DMS 273 treated with DMSO at 0.1 percent for 48 hours (cell line): ENCODE data around the gene RAB8A.
A peak's percentile ranks its signal among the peaks of the same experiment; 100 is the strongest.

ENCODE experiments used
- DNase-seq: peaks from one replicate; lab custom pipeline; 2025; lab: John Stamatoyannopoulos, UW

RAB8A gene

GRCh38 chr19:16111160-16111908, at the start of gene RAB8A:
TSS of gene RAB8A (plus strand) at chr19:16111889. CDS start at chr19:16111902, 13 bp downstream.
- peak; percentile 95 for DNase-seq

DNA sequence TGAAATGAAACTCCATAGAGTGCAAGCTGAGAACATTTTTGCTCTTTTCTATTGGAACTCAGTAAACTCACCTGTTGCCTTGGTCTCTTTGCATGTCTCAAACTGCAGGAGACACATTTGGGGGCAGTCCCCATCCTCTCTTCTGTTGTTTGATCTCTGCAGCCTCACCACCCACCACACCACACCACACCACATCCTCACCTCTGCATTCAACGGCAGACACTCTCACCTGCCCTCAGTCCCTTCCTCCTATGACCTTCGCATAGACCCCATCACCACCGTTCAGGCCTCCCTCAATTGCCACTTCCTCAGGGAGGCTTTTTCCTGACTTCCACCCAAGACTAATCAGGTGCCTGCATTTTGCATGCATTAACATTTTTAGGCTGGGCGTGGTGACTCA, 49.7 kb upstream of the RAB8A start:
- no peak for DNase-seq

DNA sequence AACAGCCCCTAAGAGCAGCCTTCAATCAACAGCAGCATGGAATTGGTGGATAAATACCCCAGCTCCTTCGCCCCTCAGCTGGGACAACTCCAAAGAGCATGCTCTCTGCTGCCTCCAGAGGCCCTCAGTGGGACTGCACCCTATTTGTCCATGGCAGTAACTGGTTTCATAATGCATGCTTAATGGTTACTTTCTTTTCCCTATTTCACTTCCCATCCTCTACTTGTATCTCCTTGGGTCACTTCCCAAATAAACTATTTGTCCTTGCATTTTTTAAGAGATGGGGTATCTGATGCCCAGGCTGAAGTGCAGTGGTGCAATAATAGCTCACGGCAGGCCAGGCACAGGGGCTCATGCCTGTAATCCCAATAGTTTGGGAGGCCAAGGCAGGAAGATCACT, 48.9 kb upstream of the RAB8A start:
- DNase-seq = peak; percentile 14

DNA sequence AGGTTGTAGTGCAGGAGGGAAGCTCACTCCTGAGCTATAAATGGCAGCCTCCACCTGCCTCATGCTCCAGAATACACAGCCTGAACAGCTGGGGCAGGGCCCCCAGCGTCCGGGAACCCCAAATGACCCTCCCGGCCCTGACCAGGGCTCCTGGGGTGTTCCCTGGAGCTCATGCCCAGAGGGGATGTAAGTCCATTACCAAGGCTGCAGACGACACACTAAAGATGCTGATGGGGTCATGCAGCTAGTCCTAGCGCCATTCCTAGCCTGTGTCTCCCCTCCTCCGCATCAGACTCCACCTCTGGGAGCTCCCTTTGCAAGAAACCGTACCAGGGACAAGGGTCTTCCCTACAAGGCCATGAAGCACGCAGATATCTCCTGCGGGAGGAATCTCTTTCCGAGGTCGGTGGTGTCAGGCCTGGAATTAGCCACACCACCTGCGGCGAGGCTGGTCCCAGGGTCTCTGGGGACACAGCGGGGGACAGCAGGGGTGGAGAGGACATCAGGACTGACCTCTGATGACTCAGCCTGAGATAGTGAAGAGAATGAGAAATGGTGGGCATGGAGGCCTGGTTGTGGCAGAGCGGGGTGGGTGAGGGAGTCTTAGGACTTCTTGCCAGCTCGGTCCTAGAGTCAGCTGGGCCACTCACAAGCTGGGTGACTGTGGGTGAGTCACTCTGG, 47.3 kb upstream of the RAB8A start:
- DNase-seq = no peak

DNA sequence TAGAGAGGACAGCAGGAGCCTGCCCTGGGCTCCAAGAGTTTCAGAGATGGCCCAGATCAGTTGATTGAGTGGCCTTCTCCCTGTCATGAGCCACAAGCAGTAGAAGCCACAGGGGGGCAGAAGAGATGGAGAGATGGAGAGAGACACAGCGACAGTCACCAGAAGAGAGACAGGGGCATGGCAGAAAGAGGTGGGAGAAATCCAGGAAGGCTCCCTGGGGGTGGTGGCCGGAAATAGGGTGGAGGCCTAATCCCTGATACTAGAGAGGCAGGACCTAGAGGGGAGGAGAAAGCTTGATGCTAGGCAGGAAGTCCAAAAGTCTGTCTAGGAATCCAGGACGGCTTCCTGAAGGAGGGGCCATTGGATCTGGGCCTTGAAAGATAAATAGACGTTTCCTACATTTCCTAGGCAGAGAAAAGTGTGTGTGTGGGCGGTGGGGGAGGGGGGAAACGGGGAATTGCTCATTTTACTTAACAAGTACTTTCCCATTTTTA, 45.0 kb upstream of the RAB8A start:
- DNase-seq = no peak

DNA sequence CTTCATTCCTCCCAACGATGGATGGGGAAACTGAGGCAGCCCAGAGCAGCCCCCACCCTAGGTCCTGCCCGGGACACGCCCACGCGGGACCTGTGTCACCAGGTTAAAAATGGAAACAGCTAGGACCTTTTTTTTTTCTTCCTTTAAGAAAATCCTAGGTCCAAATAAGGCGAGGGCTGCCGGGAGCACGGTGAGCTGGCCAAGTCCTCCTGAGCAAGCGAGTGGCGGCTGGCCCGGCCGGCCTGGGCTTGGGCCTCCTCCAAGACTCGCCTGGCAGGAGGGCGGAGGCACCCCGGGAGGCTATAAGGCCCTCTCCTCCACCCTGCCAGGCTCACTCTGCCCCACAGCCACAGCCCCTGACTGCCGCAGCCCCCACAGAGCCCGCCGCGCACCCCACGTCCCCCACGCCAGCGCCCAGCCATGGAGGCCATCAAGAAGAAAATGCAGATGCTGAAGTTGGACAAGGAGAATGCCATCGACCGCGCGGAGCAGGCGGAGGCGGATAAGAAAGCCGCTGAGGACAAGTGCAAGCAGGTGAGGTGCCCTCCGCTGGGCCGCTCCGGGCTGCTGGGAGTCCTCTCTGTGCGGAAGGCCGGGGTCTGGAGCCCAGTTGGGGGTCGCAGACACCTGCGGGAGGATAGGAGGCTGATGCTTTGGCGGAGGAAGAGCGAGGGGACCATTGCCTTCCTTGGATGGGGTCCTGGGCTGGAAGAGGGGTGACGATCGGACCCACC, 44.3 kb upstream of the RAB8A start:
- DNase-seq = no peak

GRCh38 chr19:16068696-16069259, 42.9 kb upstream of the RAB8A start:
- no peak for DNase-seq

DNA sequence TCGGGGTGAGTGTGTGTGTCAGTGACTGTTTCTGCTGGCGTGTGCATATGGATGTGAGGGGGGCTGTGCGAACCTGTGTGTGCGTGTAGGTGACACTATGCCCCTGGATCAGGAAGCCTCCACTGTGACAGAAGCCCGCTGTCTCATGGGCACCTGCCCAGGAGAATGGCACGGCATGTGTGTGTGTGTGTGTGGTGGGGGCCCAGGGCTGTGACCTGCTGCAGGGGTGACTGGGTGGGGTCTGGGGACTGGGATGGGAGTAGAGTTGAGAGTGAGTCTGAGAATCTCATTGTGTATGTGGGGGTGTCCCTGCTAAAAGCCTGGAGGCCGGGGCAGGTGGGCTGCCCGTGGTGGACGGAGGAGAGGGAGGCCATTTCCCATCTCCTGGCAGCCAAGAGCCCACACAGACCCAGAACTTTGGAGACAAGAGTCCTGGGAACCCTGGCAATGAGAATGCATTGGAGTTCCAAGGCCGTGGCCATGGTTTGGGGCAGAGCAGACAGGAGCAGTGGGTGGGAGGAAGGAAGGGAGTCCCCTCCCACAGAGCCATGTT, 41.8 kb upstream of the RAB8A start:
- no peak for DNase-seq

DNA sequence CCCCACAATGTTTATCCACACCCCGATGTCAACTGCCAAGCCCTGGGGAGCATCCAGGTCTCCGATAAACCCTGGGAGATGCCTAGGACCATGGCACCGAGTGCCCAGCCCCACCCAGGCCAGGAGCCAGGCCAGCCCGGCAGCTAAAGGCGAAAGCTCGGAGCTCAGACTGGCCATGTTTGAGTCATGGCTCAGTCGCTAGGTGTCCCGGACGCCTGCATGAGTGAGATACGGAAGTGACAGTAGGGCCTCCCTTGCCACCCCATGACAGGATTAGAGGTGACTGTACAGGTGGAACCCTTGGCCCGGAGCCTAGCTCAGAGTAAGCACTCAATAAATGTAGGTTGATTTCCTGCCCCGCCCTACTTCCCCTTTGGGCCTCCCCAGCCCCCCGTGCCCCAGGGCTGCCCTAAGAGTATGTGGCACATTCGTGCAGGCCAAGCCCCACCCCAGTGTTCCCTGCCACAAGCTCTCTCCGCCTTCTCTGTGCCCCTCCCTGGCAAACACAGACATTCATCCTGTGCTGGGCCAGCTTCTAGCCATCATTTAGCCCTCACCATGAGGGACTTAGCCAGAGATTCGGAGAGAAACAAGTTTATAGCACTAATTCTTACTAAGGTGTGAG, 41.2 kb upstream of the RAB8A start:
- no peak for DNase-seq

DNA sequence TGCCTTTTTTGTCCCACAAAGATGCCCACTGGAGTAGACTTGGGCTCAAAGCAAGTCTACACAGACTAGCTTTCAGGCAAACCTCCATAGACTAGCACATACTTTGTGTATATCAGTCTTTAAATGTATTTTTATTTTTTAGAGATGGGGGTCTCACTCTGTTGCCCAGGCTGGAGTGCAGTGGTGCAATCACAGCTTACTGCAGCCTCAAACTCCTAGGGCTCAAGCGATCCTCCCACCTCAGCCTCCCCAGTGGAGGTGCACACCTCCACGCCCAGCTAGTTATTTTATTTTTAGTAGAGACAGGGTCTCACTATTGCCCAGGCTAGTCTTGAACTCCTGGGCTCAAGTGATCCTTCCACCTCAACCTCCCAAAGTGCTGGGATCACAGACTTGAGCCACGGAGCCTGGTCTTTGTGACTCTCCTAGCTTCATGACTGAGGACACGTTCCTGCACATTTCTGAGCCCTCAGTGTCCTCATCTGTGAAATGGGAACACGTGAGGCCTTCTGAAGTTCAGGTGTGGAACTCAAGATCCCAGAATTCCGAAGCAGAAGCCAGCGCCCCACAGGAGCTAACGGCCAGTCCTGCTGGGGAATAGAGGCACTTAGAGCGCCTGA, 40.5 kb upstream of the RAB8A start:
- DNase-seq = no peak

DNA sequence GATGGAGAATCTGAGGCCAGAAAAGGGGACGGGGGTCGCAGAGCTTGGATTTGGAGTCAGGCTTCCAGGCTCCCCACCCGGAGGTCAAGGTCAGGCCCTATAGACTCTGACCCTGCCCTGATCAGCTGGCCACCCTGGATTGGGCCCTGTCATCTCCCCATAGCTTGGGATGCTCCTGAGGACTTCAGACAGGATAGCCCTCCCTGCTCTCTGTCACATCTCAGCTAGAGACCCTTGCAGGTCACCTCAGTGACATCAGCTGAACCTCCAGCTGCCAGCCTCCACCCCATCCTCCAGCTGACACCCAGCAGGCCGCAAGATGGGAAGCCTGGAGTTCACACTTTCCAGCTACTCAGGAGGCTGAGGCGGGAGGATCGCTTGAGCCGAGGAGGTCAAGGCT, 38.2 kb upstream of the RAB8A start:
- DNase-seq = no peak

- DNase-seq = no peak
Observed at GRCh38 chr19:16073988-16074387, 37.7 kb upstream of the RAB8A start.

DNA sequence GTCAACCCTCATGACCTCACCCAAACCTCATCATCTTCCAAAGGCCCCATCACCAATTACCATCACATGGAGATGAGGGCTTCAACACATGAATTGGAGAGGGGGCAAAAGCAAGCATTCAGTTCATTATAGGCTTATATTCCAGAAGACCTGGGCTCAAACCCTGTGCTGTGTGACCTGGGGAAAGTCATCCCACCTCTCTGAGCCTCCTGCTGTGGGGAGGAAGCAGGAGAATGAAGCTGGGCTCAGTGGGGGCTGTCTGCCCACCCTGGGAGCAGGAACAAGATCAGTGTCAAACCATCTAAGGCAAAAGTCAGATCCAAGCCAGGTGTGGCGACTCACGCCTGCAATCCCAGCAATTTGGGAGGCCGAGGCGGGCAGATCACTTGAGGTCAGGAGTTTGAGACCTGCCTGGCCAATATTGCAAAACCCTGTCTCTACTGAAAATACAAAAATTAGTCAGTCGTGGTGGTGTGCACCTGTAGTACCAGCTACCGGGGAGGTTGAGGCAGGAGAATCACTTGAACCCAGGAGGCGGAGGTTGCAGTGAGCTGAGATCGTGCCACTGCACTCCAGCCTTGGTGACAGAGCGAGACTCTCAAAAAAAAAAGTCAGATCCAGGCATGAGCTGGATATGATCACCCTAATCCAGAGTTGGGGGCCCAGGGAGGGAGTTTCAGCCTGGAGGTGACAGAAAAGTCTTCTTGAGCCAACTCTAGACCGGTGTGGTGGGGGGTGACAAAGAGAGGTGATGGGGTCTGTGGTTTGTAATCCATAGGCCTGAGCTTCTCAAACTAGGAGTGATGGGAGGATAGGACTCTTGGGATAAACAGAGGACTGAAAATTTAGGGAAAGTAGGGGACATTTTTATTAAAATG, 37.0 kb upstream of the RAB8A start:
- DNase-seq = no peak

- DNase-seq = no peak
Observed at GRCh38 chr19:16075430-16076153, 36.1 kb upstream of the RAB8A start.

GRCh38 chr19:16076154-16076957, 35.3 kb upstream of the RAB8A start, which contains the start of gene TPM4:
TSS of gene TPM4 (plus strand) at chr19:16076495. CDS start at chr19:16076566, 71 bp downstream.
- DNase-seq = peak; percentile 65

GRCh38 chr19:16076958-16077611, 34.6 kb upstream of the RAB8A start:
- no peak for DNase-seq

- DNase-seq = peak; percentile 59
Observed at GRCh38 chr19:16077984-16078758, 33.5 kb upstream of the RAB8A start.
